Bone marrow (tissue), 2 donors: Measurements from ENCODE around the gene GPD1L.
"Not testable (repeated sequence)": the region's sequence is repeated elsewhere in the genome, so short reads cannot be mapped to it uniquely, and the experiment has no call there.

Experiments
- DNase-seq, 2 donors: peaks; one replicate each; lab custom pipeline; 2025; lab: John Stamatoyannopoulos, UW

Gene GPD1L

GRCh38 chr3:32105291-32106131 is 909 bp upstream of the GPD1L start:
- no peak for DNase-seq

DNA sequence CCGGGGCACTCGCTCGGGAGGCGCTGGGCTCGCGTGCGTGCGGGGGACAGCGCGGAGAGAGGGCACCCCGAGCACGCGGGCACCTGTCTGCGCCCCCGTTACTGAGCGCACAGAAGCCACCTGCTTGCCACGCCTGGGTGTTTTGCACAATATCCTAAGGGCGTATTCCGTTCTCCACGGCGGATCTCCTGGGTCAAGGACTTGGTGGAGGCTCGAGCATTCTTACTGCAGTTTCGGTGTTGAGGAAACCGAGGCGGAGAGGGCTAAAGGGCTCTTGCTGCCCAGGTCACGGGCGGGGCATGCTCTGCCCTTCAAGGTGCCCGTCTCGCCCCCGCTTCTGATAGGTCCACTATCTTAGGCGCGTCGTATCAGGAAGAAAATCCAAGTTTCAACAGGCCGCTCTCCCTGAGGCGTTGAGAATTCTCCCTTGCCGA is 526 bp downstream of the GPD1L start:
- DNase-seq: no peak

- DNase-seq: not testable (repeated sequence)
These were observed 1.8 kb downstream of the GPD1L start for GRCh38 chr3:32108224-32108623.

DNA sequence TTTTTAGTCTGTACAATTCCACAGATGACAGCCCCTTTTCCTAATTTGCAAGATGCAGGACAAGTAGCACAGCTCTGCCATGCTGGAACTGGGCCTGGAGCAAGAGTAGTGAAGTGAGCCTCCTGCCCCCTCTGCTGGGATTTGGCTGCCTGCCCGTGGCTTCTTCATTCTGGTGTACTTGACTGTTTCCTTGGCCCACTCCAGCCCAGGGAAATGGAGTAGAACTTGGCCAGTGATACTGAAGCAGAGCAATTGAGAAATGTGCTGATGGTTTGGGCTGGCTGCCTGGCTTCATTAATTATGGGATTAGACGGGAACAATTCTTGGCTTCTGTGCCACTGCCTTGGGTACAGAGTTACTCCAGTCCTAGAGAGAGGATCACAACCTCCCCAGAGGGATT is 2.8 kb downstream of the GPD1L start:
- no peak for DNase-seq

- no peak for DNase-seq
These were observed 3.9 kb downstream of the GPD1L start for GRCh38 chr3:32110233-32110760.

- DNase-seq: no peak
These were observed 5.1 kb downstream of the GPD1L start for GRCh38 chr3:32111560-32111959.

DNA sequence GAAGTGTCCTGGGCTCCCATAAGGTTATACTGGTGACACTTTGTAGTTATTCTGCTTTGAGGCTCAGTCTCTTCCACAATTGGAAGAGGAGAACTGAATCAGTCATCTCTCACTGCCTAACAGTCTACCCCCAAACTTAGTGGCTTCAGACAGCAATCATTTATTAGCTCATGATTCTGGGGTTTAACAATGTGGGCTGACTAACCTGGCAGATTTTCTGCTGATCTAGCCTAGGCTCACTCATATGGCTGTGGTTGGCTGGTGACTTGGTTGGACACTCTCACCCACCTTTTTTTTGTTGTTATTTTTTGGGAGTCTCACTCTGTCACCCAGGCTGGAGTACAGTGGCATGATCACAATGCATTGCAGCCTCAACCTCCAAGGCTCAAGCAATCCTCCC is 7.1 kb downstream of the GPD1L start:
- DNase-seq: no peak

- DNase-seq: no peak
These were observed 7.6 kb downstream of the GPD1L start for GRCh38 chr3:32113981-32114545.

- DNase-seq: not testable (repeated sequence)
These were observed 8.3 kb downstream of the GPD1L start for GRCh38 chr3:32114546-32115386.

DNA sequence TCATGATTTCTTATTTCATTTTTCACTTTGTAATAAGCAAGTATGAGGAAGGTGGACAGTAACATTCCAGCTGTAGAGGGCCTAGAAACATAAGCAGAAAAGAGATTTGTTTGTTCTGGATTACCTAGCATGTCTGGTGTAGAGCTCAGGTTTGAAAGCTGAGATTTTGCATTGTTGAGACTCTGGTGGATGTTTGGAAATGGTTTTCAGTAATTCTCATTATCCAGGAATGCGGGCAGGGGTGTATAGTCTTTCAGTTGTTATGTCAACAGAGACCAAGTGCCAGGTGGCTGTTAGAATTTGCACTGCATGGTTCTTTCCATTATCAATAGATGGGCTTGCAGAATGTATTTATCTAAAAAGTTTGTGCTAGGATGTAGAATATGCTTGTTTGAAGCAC is 10.9 kb downstream of the GPD1L start:
- no peak for DNase-seq

- no peak for DNase-seq
These were observed 11.8 kb downstream of the GPD1L start for GRCh38 chr3:32118215-32118614.

DNA sequence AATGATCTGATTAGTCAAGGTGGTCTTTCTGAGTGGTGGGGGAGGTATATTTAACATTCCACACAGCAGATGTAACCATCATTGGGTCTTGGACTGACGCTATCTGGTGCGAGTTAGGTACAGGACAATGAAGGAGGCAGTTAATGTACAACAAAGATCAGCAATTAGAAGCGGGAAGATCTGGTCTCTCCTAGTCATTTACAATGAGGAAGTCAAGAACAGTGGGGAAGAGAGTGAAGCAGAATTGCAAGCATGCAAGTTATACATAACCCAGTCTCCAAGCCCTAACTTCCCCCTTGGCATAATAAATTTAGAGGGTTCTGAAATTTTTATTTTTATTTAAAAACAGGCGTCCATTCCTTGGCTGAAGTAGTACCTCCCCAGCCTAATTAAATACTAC is 14.1 kb downstream of the GPD1L start:
- DNase-seq: peak in 1 of 2 donors; percentile 21

GRCh38 chr3:32121137-32121536 is 14.7 kb downstream of the GPD1L start:
- DNase-seq: no peak

DNA sequence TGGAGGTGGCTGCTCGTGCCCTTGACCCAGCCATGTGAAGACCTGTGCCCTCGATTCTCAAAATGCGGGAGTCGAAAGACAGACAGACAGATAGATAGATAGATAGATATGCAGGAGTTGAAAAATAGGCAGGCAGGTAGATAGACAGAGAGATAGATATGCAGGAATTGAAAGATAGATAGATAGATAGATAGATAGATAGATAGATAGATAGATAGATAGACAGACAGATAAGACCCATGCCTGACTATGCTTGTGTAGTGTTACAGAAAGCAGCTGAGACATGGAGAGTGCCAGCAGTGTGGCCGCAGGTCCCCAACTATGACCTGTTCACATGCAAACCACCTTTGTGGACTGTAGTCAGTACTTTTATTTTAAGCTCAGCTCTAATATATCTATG is 17.2 kb downstream of the GPD1L start:
- no peak for DNase-seq

DNA sequence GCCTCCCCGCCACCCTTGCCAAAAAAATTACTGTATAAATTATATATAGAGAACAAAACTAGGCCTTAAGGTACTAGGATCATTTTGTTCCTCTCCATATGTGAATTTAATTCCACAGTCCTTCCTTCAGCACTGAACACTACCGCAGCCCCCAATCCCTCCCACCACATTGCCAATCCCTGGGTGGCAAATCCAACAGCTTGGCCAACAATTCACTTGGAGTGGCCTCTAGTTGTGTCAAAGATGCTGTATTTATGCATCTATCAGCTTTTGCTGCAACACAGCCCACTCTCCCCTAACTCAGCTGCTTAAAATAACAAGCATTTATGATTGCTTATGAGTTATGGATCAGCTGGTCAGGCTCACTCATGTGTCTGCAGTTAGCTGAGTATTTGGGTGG is 18.6 kb downstream of the GPD1L start:
- DNase-seq: no peak

DNA sequence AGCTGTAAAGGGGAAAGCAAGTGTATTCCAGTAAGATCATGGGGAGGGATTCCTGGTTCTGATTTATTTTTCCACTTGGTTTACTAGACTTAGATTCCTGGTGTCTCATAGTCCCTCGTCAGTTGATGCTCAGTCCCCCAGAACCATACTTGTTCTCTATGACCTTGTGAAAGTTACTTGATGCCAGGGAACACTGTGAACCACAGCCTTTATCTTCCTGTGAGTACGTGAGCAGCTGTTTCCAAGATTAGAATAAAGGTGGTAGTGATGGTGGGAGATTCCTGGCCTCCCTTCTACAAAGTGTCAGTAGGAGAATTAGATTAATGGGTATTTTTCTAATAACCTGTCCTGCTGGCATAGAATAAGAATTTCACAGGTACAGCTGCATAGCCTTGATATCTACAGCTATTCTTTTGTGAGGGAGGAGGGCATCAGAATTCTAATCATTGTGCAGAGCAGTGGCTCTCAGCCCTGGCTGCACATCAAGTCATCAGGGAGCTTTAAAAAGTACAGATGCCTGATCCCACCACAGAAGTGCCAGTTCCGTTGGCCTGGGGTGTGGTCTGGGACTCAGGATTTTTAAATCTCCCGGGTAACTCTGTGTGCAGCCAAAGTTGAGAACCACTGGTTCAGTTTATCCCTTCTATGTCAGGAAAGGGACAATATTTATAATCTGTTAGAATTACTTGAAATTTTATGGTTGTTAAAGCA is 20.0 kb downstream of the GPD1L start:
- DNase-seq: no peak

DNA sequence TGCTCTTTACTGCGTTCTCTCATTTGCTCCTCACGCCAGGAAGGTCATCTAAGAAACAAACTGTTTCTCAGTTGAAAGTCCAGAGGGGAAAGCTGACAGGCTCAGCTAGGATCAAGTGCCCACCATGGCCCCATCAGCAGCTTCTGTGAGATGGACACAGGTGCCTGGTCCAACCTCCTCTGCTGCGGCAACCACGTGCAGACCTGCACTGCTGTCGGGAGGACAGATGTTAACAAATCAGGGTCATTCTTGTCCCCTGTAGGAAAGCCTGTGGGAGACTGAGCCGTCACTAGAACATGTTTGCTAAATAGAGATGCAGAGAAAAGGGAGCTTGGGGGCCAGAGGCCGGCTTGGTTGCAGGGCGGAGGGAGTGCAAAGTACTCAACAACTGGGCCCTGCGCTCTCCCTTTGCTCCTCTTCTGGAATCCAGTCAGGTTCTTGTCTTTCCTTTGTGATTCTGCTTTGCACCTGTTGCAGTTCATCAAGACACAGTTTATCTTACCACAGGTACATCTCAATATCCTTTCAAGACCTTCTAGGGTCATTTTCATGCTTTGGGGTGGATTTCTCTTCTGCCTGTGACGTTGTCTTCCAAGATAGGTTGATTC is 20.9 kb downstream of the GPD1L start:
- DNase-seq: no peak

GRCh38 chr3:32128936-32129335 is 22.5 kb downstream of the GPD1L start:
- no peak for DNase-seq

GRCh38 chr3:32129832-32130231 is 23.4 kb downstream of the GPD1L start:
- no peak for DNase-seq

DNA sequence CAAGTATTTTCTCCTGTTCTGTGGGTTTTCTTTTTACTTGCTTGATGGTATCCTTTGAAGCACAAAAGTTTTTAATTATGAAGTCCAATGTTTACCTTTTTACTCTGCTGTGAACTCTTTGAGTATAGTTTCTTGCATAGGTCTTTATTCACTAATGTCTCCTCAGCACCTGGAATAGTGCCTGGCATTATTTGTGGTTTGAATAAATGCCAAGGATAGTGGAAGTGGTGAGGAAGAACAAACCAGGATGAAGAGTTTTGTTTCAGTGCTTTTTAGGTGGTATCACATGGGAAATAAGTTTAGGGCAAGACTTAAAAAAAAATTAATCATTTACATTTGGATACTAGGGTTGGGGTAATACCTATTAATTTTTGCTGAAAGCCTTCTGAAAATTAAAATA is 25.7 kb downstream of the GPD1L start:
- DNase-seq: no peak

- no peak for DNase-seq
These were observed 26.3 kb downstream of the GPD1L start for GRCh38 chr3:32132706-32133105.
